GM21367 (cell line): ENCODE data around the gene BPGM.

ENCODE experiments used
- ATAC-seq: cut with Tn5 transposase; IDR thresholded peaks from one replicate; pipeline ENCODE4 v1.9.1; 2021; ENCODE audit not compliant: unreplicated experiment

BPGM gene

GRCh38 chr7:134714470-134715205 is 68.0 kb downstream of the BPGM start:
- no peak for ATAC-seq

- no peak for ATAC-seq
Measured at GRCh38 chr7:134718211-134718875, 71.7 kb downstream of the BPGM start.

GRCh38 chr7:134720091-134720935 is 73.7 kb downstream of the BPGM start:
- ATAC-seq, result no peak

GRCh38 chr7:134721171-134721570 is 74.5 kb downstream of the BPGM start:
- ATAC-seq, result no peak

- ATAC-seq, result no peak
Measured at GRCh38 chr7:134722786-134723322, 76.2 kb downstream of the BPGM start.

- ATAC-seq, result no peak
Measured at GRCh38 chr7:134723892-134724291, 77.2 kb downstream of the BPGM start.

- no peak for ATAC-seq
Measured at GRCh38 chr7:134724606-134725005, 78.0 kb downstream of the BPGM start.

GRCh38 chr7:134726581-134726980 is 79.9 kb downstream of the BPGM start:
- ATAC-seq, result no peak

GRCh38 chr7:134727711-134728110 is 81.1 kb downstream of the BPGM start:
- ATAC-seq, result no peak
